Panc1 (cell line): ENCODE data around the gene NUDT16L1.

Experiments
- CTCF ChIP-seq: fragments of 450-650 bp; IDR thresholded peaks from 2 replicates; pipeline ENCODE4 v1.5.1; 2017; ENCODE audit warnings: mild to moderate bottlenecking
- POLR2AphosphoS5 ChIP-seq: IDR thresholded peaks from 2 replicates; pipeline ENCODE4 v1.6.1; 2012; ENCODE audit warnings: mild to moderate bottlenecking, low read depth, low read length, moderate library complexity
- TCF7L2 ChIP-seq: IDR thresholded peaks from 2 replicates; pipeline ENCODE4 v1.6.1; 2011; ENCODE audit warnings: mild to moderate bottlenecking, low read depth, low read length, inconsistent platforms
- TF ChIP-seq, protein P1 (sequence below), 2 experiments: IDR thresholded peaks; 2 replicates each; pipeline ENCODE4 v1.6.1; 2011 to 2012; ENCODE audit warnings: low read depth in 2 of 2, control low read depth in 1 of 2, low read length in 1 of 2, mild to moderate bottlenecking in 1 of 2, moderate library complexity in 1 of 2; ENCODE audit not compliant: insufficient read depth in 1 of 2

- TF ChIP-seq CTCF (no peak), POLR2AphosphoS5 (peak; percentile 24; the same call in 1 of the 2 replicates), TCF7L2 (peak; percentile 74; the same call in 1 of the 2 replicates)
- TF ChIP-seq, protein P1, sequence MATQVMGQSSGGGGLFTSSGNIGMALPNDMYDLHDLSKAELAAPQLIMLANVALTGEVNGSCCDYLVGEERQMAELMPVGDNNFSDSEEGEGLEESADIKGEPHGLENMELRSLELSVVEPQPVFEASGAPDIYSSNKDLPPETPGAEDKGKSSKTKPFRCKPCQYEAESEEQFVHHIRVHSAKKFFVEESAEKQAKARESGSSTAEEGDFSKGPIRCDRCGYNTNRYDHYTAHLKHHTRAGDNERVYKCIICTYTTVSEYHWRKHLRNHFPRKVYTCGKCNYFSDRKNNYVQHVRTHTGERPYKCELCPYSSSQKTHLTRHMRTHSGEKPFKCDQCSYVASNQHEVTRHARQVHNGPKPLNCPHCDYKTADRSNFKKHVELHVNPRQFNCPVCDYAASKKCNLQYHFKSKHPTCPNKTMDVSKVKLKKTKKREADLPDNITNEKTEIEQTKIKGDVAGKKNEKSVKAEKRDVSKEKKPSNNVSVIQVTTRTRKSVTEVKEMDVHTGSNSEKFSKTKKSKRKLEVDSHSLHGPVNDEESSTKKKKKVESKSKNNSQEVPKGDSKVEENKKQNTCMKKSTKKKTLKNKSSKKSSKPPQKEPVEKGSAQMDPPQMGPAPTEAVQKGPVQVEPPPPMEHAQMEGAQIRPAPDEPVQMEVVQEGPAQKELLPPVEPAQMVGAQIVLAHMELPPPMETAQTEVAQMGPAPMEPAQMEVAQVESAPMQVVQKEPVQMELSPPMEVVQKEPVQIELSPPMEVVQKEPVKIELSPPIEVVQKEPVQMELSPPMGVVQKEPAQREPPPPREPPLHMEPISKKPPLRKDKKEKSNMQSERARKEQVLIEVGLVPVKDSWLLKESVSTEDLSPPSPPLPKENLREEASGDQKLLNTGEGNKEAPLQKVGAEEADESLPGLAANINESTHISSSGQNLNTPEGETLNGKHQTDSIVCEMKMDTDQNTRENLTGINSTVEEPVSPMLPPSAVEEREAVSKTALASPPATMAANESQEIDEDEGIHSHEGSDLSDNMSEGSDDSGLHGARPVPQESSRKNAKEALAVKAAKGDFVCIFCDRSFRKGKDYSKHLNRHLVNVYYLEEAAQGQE (IDR thresholded peaks at IDR 0.05; ENCODE audit: insufficient read depth in 1 of 2, low read depth in 2 of 2, low read length in 1 of 2) = peak; percentile 61 to 82; a peak in 3 of 4 replicates
These were observed 40.8 kb downstream of the NUDT16L1 start, which contains the start of the genes ANKS3 and DNAAF8 for GRCh38 chr16:4734063-4734729.
